Parathyroid adenoma (tissue), 2 donors: ENCODE results near the gene CCL1.

ENCODE experiments used
- H2AFZ ChIP-seq: fragments of 300-600 bp; sonication (generic); one replicate; pipeline ENCODE4 v1.7.0; 2017; ENCODE audit warnings: antibody characterized with exemption, mild to moderate bottlenecking
- H3K27ac ChIP-seq: fragments of 300-600 bp; sonication (generic); one replicate; pipeline ENCODE4 v1.7.0; 2017
- H3K27me3 ChIP-seq: fragments of 300-600 bp; sonication (generic); one replicate; pipeline ENCODE4 v1.7.0; 2017; ENCODE audit warnings: low read length; ENCODE audit not compliant: control insufficient read depth, insufficient read depth
- H3K36me3 ChIP-seq: fragments of 300-600 bp; sonication (generic); one replicate; pipeline ENCODE4 v1.7.0; 2017; ENCODE audit warnings: low read length; ENCODE audit not compliant: control insufficient read depth, insufficient read depth
- H3K4me1 ChIP-seq: fragments of 300-600 bp; sonication (generic); one replicate; pipeline ENCODE4 v1.7.0; 2017; ENCODE audit warnings: control low read depth
- H3K4me2 ChIP-seq: fragments of 300-600 bp; sonication (generic); one replicate; pipeline ENCODE4 v1.7.0; 2017; ENCODE audit warnings: low read length
- H3K4me3 ChIP-seq: fragments of 300-600 bp; sonication (generic); one replicate; pipeline ENCODE4 v1.7.0; 2017; ENCODE audit warnings: low read depth, low read length
- H3K79me2 ChIP-seq: fragments of 300-600 bp; sonication (generic); one replicate; pipeline ENCODE4 v1.7.0; 2017; ENCODE audit warnings: control low read depth
- H3K9ac ChIP-seq: fragments of 300-600 bp; sonication (generic); one replicate; pipeline ENCODE4 v1.7.0; 2017; ENCODE audit warnings: mild to moderate bottlenecking
- H3K9me3 ChIP-seq: fragments of 300-600 bp; sonication (generic); one replicate; pipeline ENCODE4 v1.7.0; 2017; ENCODE audit warnings: low read length; ENCODE audit not compliant: control insufficient read depth
- CTCF ChIP-seq: fragments of 300-600 bp; sonication (generic); IDR thresholded peaks from one replicate; pipeline ENCODE4 v1.7.0; 2017; ENCODE audit warnings: antibody characterized with exemption, mild to moderate bottlenecking
- donor health status: primary hyperparathyroidism.

The CCL1 gene

DNA sequence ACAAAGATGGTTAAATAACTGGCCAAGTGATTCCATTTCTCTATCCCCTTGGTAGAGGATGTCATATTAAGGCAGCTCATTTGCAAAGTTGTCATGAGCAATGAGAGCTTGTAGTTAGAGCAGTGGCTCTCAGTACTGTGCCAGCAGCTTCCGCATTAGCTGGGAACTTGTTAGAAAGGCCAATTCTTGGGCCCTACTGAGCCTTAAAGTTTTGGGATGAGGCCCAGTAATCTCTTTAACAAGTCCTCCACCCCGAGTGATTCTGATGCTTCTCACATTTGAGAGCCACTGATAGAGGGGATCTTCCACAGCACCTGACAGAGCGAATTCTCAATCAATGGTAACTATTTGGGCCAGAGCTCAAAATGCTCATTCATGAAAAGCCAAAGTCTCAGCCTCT is 20.2 kb upstream of the CCL1 start:
- H3K79me2 ChIP-seq: no peaks in the 10 kb centered on the region
- TF ChIP-seq CTCF: no peak
- H3K36me3 ChIP-seq: no peaks in the 10 kb centered on the region
- H2AFZ ChIP-seq: no peak overlapping the region
- H3K9me3 ChIP-seq: no peaks in the 10 kb centered on the region
- no peaks in the 10 kb centered on the region for H3K4me1 ChIP-seq
- no peaks in the 10 kb centered on the region for H3K27me3 ChIP-seq
- no peak overlapping the region for H3K9ac ChIP-seq
- H3K27ac ChIP-seq: no peak overlapping the region
- H3K4me2 ChIP-seq: no peak overlapping the region
- H3K4me3 ChIP-seq: no peak overlapping the region

- no peak overlapping the region for H3K4me3 ChIP-seq
- H3K27ac ChIP-seq: no peak overlapping the region
- H3K9me3 ChIP-seq: no peaks in the 10 kb centered on the region
- H3K4me1 ChIP-seq: no peaks in the 10 kb centered on the region
- no peaks in the 10 kb centered on the region for H3K79me2 ChIP-seq
- no peak overlapping the region for H3K9ac ChIP-seq
- no peak for TF ChIP-seq CTCF
- H2AFZ ChIP-seq: no peak overlapping the region
- no peaks in the 10 kb centered on the region for H3K27me3 ChIP-seq
- no peak overlapping the region for H3K4me2 ChIP-seq
- no peaks in the 10 kb centered on the region for H3K36me3 ChIP-seq
Measured at GRCh38 chr17:34382621-34383124, 19.6 kb upstream of the CCL1 start.

DNA sequence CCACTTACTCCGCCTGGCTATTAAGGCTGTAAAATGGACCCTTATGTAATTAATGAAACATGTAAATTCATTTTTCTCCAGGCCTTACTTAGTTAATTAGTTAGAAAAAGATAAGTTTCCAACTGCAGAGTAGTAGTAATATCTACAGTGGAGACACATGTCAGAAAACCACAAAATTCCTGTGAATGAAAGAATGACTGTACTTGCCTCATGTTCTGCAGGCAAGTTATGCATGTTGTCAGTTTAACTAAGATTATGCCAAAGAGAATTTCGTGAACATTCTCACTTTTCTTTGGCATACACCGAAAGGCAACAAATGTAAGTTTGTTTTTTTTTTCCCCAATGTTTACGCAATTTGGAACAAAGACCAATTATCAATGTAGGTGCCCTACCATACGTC is 16.8 kb upstream of the CCL1 start:
- Histone ChIP-seq H3K36me3 (no peaks in the 10 kb centered on the region), H3K4me1 (no peaks in the 10 kb centered on the region), H3K4me3 (no peak overlapping the region), H3K79me2 (no peaks in the 10 kb centered on the region), H3K27ac (no peak overlapping the region), H3K9me3 (no peaks in the 10 kb centered on the region), H2AFZ (no peak overlapping the region), H3K27me3 (no peaks in the 10 kb centered on the region), H3K4me2 (no peak overlapping the region), H3K9ac (no peak overlapping the region)
- TF ChIP-seq CTCF: no peak

- H3K79me2 ChIP-seq: no peaks in the 10 kb centered on the region
- H3K4me3 ChIP-seq: no peak overlapping the region
- TF ChIP-seq CTCF: no peak
- H3K27me3 ChIP-seq: no peaks in the 10 kb centered on the region
- no peak overlapping the region for H3K4me2 ChIP-seq
- H3K9ac ChIP-seq: no peak overlapping the region
- no peaks in the 10 kb centered on the region for H3K36me3 ChIP-seq
- H2AFZ ChIP-seq: no peak overlapping the region
- no peak overlapping the region for H3K27ac ChIP-seq
- H3K4me1 ChIP-seq: no peaks in the 10 kb centered on the region
- H3K9me3 ChIP-seq: no peaks in the 10 kb centered on the region
Measured at GRCh38 chr17:34378664-34379101, 15.7 kb upstream of the CCL1 start.

DNA sequence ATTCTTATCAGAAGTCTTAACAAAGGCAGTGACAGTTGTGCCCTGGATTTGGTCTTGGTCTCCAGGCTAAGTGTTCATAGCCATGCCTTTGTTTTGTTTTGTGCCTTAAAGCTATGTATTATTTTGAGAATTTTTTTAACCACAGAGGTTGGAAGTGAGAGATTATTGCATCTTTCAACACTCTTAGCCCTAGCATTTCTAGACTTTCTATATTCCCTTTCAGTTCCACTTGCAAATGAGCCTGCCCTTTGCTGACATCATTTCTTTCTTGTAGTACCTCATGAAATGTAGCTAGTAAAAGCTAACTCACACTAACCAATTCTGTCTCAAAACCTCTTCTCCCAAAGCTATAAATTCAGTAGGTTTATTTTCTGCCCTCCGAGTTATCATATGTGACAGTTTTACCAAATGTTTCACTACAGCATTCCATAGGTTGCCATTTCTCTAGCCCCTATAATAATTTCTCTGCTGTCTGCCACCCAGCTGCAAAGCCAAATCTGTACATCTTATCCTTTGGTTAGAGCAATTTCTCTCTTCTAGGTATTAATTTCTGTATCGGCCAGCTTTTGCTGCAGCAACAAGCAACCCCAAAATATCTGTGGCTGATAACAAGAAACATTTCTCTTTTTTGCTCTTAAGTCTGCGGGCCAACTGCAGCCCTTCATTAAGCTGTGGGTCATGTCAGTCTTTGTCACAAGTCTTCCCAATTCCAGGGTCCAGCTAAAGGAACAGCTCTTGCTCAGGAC is 14.2 kb upstream of the CCL1 start:
- Histone ChIP-seq H3K9ac (no peak overlapping the region), H3K79me2 (no peaks in the 10 kb centered on the region), H3K4me3 (no peak overlapping the region), H2AFZ (no peak overlapping the region), H3K4me1 (no peaks in the 10 kb centered on the region), H3K27me3 (no peaks in the 10 kb centered on the region), H3K36me3 (no peaks in the 10 kb centered on the region), H3K27ac (no peak overlapping the region), H3K4me2 (no peak overlapping the region), H3K9me3 (no peaks in the 10 kb centered on the region)
- no peak for TF ChIP-seq CTCF
